ENCODE data around the gene TPD52L2.

Gene TPD52L2

DNA sequence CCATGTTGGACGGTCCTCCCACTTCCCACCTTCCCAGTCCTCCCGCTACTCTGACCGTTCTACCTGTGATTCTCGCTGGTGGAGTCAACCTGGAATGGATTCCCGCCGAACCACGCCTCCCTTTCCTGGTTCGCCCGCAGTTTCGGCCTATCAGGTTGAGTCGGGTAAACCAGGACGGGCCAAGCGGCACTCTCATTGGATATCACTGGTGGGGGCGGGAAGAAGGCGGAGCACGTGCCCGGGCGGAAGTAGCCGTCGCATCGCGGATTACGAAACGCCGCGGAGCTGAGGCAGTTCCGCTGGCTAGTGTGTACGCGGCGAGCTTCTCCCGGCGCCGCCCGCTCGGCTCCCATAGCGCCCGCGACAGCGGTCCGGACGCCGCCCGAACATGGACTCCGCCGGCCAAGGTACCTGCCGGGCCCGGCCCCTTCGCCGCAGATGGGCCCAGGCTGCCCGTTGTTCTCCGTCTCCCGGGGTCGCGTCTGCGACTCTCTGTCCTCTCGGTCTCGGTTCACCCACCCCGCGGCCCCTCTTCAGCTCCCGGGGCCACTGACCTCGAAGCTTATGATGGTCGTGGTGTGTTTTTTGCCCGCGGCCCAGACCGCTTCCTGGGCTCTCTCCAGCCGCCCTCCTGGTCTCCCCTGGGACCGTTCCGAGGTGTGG, at the start of gene TPD52L2:
TPD52L2 (plus strand) TSS at position 293 of the 663 bp plus-strand sequence; CDS start at position 389, 96 bp downstream.
- peak; percentile 95 to 96 for DNase-seq (ENCODE audit: low read depth in 2 of 2)

DNA sequence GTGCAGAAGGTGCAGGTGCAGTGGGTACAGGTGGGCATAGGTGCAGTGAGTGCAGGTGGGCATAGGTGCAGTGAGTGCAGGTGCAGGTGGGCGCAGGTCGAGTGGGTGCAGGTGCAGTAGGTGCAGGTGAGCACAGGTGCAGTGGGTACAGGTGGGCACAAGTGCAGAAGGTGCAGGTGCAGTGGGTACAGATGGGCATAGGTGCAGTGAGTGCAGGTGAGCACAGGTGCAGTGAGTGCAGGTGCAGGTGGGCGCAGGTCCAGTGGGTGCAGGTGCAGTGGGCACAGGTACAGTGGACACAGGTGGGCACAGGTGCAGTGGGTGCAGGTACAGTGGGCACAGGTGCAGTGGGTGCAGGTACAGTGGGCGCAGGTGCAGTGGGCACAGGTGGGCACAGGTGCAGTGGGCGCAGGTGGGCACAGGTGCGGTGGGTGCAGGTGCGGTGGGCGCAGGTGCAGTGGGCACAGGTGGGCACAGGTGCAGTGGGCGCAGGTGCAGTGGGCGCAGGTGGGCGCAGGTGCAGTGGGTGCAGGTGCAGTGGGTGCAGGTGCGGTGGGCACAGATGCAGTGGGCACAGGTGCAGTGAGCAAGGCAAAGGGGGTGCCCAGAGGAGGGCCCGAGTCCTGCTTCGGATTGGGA, 49.3 kb upstream of the TPD52L2 start:
- DNase-seq (ENCODE audit: low read depth in 2 of 2), result no peak

DNA sequence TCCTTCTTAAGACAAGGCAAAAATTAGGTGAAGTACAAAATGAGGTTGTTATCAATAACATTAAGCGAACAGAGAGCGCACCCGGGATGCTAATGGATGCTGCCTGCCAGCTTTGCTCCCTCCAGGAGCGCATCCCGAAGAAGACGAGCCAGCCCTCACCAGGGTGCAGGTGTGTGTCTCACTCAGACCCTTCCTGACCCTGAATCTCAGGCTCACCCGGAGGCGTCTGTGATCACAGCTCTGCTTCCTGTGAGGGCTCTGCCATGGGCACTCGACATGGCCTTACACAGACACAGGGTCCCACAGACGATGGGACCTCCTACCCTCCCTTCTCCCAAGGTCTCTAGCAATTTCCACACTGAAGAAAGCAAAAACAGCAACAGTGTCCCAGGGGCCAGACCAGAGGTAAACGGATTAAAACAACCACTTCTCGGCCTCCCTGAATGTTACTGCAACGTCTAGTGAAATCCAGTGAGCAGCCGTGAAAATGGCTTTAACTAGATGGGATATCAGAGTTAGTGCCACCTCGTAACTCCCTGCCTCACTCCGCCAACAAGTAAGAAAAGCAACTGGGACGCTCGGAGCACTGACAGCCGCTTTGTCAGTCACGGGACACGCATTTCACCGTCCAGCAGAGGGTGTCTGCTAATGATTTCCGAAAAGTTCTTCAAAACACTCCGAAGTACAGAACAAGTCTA, 45.7 kb upstream of the TPD52L2 start:
- DNase-seq (ENCODE audit: low read depth in 2 of 2), result no peak

DNA sequence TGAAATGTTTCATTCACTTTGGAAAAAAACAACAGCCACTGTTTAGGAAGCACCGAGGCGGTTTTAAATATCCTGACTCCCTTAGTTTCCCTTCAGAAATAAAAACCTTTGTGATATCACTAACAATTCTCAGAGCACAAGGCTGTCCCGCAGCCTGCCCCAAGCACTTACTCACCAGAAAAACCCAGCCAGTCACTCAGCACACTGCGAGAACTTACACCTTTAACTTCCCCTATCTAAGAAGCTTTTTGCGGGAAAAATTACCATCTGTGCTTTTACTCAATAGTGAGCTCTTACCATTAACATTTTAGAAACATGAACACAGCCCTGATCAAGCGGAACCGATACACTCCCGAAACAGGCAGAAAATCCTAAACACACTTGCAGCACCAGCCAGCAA, 43.3 kb upstream of the TPD52L2 start:
- DNase-seq (ENCODE audit: low read depth in 2 of 2), result no peak

DNA sequence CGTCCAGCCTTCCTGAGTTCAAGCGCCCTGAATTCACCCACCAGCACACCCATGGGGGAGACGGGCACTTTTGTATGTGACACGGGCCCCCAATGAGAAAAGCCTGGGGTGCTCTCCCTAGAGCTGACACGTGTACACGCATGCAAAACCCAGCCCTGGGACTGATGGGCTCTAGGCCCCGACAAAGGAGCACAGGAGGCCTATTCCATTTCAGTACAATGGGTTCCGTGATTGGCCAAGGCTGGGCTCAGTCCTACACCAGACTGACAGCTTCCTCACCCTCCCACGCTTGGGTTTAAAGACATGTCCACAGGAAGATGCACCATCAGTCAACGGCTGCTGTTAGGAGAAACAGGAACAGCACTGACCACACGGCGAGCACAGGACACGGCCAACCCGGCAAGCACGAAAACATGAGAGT, 42.8 kb upstream of the TPD52L2 start:
- no peak for DNase-seq (ENCODE audit: low read depth in 2 of 2)

DNA sequence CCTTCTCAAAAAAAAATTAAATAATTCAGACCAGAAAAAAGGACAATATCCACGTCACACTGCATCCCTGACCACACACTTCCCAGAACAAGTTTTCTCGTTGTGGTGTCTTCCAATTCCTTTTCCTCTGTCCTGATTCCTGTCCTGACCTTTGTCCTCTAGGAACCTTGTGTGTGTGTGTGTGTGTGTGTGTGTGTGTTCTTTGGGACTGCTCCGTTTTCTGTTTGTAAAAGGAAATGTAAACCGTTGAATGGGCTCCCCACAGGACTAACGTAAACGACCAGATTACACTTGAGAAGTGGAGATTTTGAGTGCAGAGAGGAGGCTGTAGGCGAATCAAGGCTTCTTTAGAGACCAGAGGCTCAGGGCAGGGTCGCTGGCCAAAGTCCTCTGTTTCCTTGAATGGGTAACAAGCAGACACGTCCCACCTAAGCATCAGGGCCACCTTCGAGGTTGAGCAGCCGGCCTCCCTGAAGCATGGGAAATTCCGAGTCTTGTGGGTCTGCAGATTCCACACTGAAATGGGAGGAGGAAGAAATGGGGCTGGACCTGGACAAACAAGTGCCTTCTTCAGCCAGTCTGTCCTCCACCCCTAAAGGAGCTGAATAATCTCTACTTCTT, 41.3 kb upstream of the TPD52L2 start:
- no peak for DNase-seq (ENCODE audit: low read depth in 2 of 2)

DNA sequence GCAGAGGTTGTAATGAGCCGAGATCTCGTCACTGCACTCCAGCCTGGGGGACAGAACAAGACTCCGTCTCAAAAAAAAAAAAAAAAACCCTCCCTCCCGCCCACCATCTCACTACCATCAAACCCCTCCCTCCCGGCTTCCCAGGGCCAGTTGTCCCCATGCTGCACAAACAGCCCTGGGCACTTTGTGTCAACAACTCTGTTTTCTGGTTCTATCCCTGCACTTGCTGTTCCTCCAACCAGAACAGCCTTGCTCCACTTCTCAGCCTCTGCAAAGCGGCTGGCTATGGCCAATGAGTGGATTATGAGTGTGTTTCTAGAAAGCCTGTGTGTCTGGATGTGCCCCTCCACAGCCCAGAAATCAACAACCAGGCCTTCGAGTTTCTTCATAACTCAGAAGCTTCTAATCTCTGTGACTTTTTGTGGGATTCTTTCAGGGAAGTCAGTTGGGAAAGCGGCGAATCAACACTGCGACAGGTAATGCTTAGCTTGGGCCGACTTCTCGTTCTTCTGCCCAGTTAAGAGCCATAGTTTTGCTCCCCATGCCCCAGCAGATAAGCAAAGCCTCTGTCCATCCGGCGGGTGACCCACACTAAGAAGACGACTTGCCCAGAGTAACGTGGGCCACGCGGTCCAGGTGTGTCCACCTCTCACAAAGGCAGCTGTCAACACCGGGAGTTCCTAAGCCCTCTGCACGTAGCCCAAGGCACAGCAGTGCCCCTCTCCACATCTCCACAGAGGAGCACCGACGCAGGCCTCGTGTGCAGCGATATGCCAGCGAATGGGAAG, 39.5 kb upstream of the TPD52L2 start:
- no peak for DNase-seq (ENCODE audit: low read depth in 2 of 2)

DNA sequence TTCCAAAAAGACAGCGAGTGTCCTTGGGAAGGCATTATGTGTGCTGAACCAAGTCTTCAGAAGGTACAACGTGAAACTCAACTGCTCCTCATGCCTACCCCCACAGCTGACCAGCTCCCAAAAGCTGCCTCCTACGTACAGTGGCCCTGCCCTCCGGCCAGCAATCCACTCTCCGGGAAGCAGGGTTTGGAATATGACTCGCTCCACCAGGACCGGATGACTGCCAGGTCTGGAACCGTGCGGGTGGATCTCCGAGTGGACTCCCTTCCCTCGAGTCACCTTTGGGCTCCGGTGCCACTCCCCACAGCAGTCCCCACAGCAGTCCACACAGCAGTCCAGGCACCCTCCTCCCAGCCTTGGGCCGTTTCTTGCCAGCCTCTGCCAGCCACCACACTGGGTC, 38.3 kb upstream of the TPD52L2 start:
- DNase-seq (ENCODE audit: low read depth in 2 of 2), result no peak

DNA sequence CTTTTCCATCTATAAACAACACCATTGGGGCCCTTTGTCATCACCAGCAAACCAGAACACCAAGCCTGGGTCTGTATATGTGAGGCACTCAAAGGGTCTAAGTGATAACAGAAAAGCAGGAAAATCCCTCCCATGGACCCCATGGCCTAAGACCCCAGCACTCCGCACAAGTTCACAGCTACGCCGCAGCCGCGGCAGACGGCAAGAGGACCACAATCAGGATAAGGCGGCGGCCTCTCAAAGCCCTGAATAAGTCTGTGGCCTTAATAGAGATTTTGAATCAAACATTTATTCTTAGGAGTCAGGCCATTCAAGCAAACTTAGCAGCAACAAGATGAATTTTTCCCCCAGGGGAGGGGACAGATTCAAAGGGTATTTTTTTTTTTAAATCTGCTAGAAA, 36.9 kb upstream of the TPD52L2 start:
- no peak for DNase-seq (ENCODE audit: low read depth in 2 of 2)

DNA sequence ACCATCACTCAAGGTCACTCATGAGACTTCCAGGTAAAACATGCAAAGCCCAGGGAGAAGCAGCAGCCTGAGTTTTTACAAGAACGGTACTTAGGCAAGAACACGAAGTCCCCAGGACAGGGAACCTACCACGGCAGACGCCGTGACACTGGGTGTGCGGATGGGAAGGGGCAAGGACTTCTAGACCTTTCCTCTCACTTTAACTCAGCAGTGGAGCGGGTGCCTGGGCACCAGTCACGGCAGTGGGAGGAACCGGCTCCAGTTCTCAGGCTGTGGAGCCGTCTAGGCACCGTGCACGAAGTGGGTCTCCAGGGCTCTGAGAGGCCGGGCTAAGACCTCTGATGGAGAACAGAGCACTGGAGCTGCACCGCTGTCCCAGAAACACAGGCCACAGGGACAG, 36.5 kb upstream of the TPD52L2 start:
- DNase-seq (ENCODE audit: low read depth in 2 of 2), result no peak

DNA sequence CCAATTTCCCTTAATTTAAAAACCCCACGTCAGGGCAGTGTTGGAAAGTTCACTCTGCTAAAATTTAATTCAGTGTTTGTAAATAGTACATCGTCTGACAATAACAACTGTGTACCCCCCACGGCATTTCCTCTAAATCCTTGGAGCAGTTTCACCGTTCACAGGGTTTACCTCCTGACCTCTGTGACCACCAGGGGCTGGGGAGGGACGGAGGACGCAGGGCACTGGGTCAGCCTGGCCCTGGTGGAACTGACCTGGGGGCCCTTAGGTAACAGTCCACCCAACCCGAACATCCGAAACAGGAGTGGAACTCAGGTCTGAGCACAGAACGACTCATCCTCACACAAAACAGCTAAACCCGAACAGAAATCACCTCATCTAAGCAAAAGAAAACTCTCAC, 36.1 kb upstream of the TPD52L2 start:
- no peak for DNase-seq (ENCODE audit: low read depth in 2 of 2)

DNA sequence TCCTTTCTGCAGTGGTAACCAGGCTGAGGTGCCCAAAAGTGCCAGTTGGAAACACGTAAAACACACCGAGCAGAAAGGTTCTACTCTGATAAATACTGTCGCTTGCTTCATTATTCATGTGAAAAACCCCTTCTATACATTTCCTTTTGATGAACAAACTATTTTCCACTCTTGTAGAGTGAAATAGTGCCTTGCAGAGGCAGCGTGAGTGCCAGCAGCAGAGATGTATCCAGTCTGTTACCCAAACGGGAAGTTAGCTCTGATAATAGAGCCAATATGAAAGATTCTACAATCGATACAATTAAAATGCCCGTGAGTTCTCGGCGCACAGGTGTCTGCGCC, 35.5 kb upstream of the TPD52L2 start:
- no peak for DNase-seq (ENCODE audit: low read depth in 2 of 2)

DNA sequence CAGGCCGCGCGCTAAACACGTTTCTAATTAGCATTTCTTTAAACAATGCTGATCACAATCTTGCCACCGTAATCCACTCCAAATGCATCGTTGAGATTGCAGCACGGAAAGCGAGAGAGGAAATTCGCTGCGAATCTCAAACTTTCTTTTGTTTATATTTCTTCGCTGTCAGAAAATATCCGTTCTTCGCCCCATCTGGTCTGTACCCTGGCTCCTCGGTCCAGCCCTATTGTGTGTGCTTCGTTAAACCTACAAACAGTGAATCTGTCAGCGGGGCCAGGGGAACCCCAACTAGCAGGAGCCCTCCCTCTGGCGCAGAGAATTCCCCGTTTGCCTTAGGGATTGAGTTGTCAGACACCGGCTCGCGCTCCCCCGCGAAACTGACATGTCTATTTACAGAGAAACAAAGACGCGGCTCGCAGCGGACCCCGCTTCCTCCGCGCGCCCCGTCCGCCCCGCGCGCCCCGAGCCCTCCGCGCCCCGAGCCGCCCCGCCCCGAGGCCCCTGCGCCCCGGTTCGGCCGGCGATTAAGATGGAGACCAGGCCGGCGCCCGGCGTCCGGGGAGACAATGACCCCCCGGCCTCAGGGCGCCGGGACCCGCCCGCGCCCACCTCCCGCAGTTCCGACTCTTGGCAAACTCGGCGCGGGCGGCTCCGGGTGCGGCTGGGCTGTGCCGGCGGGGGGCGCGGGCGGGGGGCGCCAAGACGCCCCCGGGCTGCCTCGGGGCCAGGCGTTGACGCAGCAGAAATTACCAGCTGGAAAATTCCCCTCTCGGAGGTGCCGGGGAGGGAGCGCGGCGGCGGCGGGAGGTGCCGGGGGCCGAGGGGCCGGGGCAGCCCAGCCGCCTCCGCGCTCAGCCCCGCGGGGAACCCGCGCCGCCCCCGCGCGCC, 34.9 kb upstream of the TPD52L2 start:
- peak in 1 of 2 donors; percentile 28 for DNase-seq (ENCODE audit: low read depth in 2 of 2)

DNA sequence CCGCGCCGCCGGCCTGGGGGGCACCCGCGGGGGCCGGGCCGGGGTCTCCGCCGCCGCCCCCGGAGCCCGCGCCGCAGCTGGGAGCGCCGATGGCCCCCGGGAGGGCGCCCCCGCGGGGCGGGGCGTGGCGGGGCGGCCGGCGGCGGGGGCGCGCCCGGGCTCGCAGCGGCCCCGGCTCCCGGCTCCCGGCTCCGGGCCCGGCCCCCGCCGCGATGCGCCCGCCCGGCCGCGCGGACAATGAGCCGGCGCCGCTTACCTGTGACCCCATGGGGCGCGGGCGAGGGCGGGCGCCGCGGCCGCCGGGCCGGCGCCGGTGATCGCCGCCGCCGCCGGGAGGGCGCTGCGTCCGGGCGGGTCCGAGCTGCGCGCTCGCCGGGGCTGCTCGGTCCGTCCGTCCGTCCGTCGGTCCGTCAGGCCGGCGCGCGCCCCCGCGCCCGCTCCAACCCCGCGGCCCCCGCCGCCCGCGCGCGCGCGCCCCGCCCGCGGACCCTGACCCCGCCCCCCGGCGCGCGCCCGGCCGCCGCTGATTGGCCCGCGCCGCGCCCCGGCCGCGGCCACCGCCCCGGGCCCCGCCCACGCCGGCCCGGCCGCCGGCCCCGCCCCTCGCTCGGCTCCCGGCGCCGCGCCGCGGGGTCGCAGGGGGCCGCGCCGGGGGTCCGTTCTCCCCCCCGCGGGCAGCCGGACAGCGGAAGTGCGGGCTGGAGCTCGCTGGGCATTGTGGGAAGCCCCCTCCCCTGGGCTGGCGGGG, 34.1 kb upstream of the TPD52L2 start, which contains the start of gene ZBTB46:
ZBTB46 (minus strand) TSS at position 424 of the 748 bp plus-strand sequence. CDS start 40,507 bp downstream, outside the sequence.
- peak in 1 of 2 donors; percentile 12 for DNase-seq (ENCODE audit: low read depth in 2 of 2)

DNA sequence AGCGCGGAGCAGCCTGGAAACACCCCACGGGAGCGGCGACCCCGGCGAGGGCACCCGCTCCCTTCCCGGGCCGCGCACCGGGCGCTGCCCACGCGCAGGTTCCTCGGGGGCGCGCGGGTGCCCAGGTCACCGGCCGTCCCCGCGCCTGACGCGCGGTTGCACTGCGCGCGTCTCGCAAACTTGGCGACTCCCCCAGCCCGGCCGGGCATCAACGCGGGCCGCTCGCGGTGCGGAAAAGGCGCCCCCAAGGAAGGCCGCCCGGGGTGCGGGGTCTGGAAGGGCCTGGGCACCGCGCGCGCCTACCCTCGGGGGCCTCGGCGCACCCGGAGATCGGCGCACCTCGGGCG, 33.5 kb upstream of the TPD52L2 start:
- no peak for DNase-seq (ENCODE audit: low read depth in 2 of 2)

DNA sequence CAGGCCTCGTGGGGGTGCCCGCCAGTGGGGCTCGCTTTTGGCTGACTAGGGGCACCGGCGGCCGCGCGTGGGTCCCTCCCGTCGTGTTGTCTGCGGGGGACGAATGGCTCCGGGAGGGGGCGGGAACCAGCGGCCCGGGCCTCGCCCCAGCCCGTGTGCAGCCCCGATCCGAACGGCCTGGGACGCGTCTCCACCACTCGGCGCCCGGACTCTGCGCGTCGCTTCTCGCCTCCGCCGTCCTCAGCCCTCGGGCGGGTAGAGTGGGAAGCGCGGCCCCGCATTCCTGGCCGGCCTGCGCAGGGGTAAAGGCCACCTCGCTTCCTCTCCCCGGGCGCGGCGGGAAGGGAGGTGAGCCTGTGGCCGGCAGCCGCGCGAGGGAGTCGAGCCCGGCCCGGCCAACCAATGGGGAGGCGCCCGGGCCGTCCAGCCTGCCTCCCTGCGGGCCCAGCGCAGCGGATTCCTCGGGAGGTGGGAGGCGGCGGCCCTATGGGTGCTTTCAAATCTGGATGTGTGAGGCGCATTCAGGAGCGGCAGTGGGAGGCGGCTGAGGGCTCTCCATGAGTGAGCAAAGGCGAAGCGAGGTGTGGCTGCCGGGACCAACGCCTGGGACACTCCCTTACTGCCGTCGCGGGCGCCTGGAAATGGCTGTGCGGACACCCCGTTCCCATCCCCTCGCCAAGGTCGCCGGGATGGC, 32.9 kb upstream of the TPD52L2 start:
- DNase-seq (ENCODE audit: low read depth in 2 of 2), result no peak

DNA sequence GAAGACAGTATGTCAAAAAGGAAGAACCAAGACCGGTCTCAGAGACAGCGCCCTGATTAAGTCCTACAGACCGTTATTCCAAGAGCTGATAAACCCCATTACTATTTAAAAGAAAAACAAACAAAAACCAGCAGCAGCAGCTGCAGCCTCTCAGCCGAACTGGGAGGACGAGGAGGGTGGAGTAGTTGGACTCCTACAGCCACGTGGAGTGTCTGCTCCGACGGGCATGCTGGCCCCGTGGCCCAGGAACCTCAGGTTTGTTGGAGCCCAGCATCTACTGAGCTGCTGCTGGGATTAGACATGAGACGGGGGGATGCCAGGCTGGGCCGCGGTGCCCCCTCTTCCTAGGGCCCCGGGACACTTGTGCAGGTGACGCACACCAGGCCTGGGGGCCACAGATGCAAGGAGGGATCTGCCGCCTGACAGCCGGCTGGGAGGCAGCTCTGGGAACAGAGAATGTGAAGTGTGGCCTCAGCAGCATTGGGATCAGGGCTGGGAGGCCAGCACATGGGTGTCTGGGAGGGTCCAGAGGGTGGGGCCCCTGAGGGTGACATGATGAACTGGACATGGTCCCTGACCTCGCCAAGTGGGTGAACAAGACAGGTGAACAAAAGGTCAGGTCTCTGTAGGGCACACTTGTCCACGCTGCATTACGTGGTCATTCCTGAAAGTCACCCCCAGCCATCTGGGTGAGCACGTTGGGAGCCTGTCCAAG, 31.1 kb upstream of the TPD52L2 start:
- DNase-seq (ENCODE audit: low read depth in 2 of 2), result no peak

DNA sequence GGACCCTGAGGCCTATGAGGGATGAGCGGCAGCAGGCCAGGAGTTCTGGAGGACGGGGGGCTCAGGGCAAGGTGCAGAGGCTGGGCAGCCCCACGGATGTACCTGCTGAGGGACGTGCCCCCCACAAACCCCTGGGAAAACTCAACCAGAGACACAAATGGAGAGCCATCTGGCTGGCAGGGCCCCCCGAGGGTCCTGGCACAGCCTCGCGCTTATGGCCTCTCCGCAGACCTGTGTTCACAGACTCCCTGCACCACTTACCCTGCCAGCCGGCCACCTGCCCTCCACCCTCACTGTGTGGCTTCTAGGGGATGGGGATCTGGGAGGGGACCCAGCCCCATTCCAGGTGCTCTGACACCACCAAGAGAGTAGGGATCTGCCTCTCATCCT, 30.6 kb upstream of the TPD52L2 start:
- no peak for DNase-seq (ENCODE audit: low read depth in 2 of 2)

Measured in stimulated activated CD8-positive, alpha-beta memory T cell treated with anti-CD3 and anti-CD28 coated beads, Interleukin-7, amount 100 ng/mL, for 4 hours (primary cell).